ENCODE measurements around the gene CTBP2.

DNA sequence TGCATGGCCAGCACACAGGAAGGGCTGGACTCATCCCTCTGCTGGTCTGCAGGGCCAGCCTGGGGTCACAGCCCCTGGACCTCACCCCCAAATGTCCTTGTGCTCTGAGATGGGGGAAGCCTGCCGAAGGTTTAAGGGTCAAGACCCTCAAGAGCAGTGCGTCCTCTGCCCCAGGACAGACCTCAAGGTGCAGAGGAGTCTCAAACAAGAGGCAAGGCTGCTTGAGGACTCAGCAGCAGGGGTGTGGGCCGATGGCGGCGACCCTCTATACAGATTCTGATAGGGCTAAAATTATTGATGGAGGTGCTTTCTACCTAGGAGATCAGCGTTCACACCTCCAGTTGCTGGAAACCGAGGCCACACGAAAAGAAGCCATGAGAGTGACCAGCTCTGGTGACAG lies 137.7 kb downstream of the CTBP2 start:
- TF ChIP-seq, protein P1, sequence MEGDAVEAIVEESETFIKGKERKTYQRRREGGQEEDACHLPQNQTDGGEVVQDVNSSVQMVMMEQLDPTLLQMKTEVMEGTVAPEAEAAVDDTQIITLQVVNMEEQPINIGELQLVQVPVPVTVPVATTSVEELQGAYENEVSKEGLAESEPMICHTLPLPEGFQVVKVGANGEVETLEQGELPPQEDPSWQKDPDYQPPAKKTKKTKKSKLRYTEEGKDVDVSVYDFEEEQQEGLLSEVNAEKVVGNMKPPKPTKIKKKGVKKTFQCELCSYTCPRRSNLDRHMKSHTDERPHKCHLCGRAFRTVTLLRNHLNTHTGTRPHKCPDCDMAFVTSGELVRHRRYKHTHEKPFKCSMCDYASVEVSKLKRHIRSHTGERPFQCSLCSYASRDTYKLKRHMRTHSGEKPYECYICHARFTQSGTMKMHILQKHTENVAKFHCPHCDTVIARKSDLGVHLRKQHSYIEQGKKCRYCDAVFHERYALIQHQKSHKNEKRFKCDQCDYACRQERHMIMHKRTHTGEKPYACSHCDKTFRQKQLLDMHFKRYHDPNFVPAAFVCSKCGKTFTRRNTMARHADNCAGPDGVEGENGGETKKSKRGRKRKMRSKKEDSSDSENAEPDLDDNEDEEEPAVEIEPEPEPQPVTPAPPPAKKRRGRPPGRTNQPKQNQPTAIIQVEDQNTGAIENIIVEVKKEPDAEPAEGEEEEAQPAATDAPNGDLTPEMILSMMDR (IDR thresholded peaks at IDR 0.05) = no peak
- TF ChIP-seq POLR2A (IDR thresholded peaks at IDR 0.05) = no peak
